ENCODE results near the gene WDR6.

- no peak for TF ChIP-seq ZFP3 (CRISPR knock-in tag; IDR thresholded peaks at IDR 0.05)
- no peak for TF ChIP-seq TCF4 (CRISPR knock-in tag; IDR thresholded peaks at IDR 0.05; ENCODE audit: borderline replicate concordance)
Observed at GRCh38 chr3:49020330-49021212, 13.4 kb downstream of the WDR6 start.

Data from SK-N-SH treated with all-trans-retinoic acid at 6 μM for 48 hours (cell line).